ENCODE data around the gene NFS1. TPM values are rescaled to one million over a fixed set of nuclear protein-coding genes. Genes with fewer than 3 reads are reported as not detected.

NFS1 gene
- total and polyA plus RNA-seq, 2 of the 4 experiments (the other 2 are of a cell fraction) = 16.5 to 35.6 TPM

- no peak overlapping the region for H2BK5ac ChIP-seq (ENCODE audit: low read depth, low read length, poor library complexity, severe bottlenecking)
- CTCF ChIA-PET = no interaction called here
- H3K18ac ChIP-seq (ENCODE audit: low read depth, low read length) = no peak overlapping the region
- H2BK20ac ChIP-seq (ENCODE audit: low read depth, low read length) = no peak overlapping the region
- no peak overlapping the region for H3K4ac ChIP-seq (ENCODE audit: low read depth, low read length)
- ATAC-seq (ENCODE audit: low read depth) = no peak
- no peak overlapping the region for H4K91ac ChIP-seq (ENCODE audit: insufficient read depth, low read depth, low read length)
- H3K27me3 ChIP-seq (ENCODE audit: control insufficient read depth, insufficient read depth, low read length) = no peaks in the 10 kb centered on the region
- H3K9ac ChIP-seq (ENCODE audit: low read depth, low read length) = no peak overlapping the region
- H3K27ac ChIP-seq (ENCODE audit: insufficient read depth, low read length) = no peak overlapping the region
- peaks cover 99% of the 10 kb centered on the region for H4K20me1 ChIP-seq (ENCODE audit: insufficient read depth, low read length)
- intact Hi-C loops (cut with micrococcal nuclease) (no loop called here), dilution Hi-C loops (cut with HindIII; ENCODE audit: low sequenced_read_pairs, unreplicated experiment) (no loop called here), in situ Hi-C loops (cut with MboI; ENCODE audit: low sequenced_read_pairs) (no loop called here)
- H3K9me3 ChIP-seq (ENCODE audit: control insufficient read depth, insufficient read depth, low read length) = no peaks in the 10 kb centered on the region
- H2BK120ac ChIP-seq (ENCODE audit: low read depth, low read length) = no peak overlapping the region
- peak overlapping the region; percentile 58 for H3K4me2 ChIP-seq (ENCODE audit: low read depth, low read length)
- TF ChIP-seq CEBPB (IDR thresholded peaks at IDR 0.05; ENCODE audit: low read depth, low read length) (peak; percentile 33; the same call in 1 of the 2 replicates), RAD21 (IDR thresholded peaks at IDR 0.05; ENCODE audit: low read length) (no peak)
- no peak overlapping the region for H3K14ac ChIP-seq (replicated peaks; ENCODE audit: low read depth, low read length)
- H3K23ac ChIP-seq (ENCODE audit: low read depth, low read length) = no peak overlapping the region
- no peak overlapping the region for H4K8ac ChIP-seq (ENCODE audit: low read depth in 2 of 2, low read length in 2 of 2)
- H3K79me1 ChIP-seq (ENCODE audit: low read depth in 1 of 2, low read length in 2 of 2) = peaks cover 0 to 22% of the 10 kb centered on the region in 2 experiments; a peak in 2 of 4 replicates
- no peak for DNase-seq
- H2AK9ac ChIP-seq (replicated peaks; ENCODE audit: low read depth, low read length, poor library complexity) = no peak overlapping the region
- no peak overlapping the region for H2BK15ac ChIP-seq (ENCODE audit: low read depth, low read length)
- peaks cover 66% of the 10 kb centered on the region for H3K36me3 ChIP-seq (ENCODE audit: control insufficient read depth, insufficient read depth, low read length)
- H3K9me1 ChIP-seq (ENCODE audit: insufficient read depth, low read length) = peaks cover 3% of the 10 kb centered on the region
- POLR2A ChIA-PET (ENCODE audit: unreplicated experiment) = interaction anchor here (0.7 to 1.0 kb wide), 2 partner anchors 28 to 36 kb away, joined by 3 to 6 read pairs; partner anchors contain the start of genes NFS1 and ROMO1
- no peak overlapping the region for H3K56ac ChIP-seq (ENCODE audit: extremely low read depth, insufficient read depth, low read length)
- no TSS peak for BruUV-seq (replicated peaks)
- H3K4me3 ChIP-seq (ENCODE audit: insufficient read depth, low read depth, low read length) = no peak overlapping the region
- no peak overlapping the region for H4K5ac ChIP-seq (ENCODE audit: low read depth, low read length)
- no peak overlapping the region for H2AFZ ChIP-seq (replicated peaks; ENCODE audit: low read length, poor library complexity)
- peaks cover 6% of the 10 kb centered on the region for H3K4me1 ChIP-seq (ENCODE audit: control insufficient read depth, insufficient read depth, low read length)
- no CpG with 5 or more reads among the region's 7 CpGs for WGBS, 2 experiments (ENCODE audit: extremely low coverage in 2 of 2, insufficient read length in 1 of 2)
- no peak overlapping the region for H2AK5ac ChIP-seq (ENCODE audit: low read depth, low read length)
Observed at GRCh38 chr20:35735826-35736470, 36.8 kb upstream of the NFS1 start.
